SK-N-SH (cell line): ENCODE results near the gene COX7A1. TPM values are rescaled to one million over a fixed set of nuclear protein-coding genes. Genes with fewer than 3 reads are reported as not detected.

Experiments
- CTCF ChIA-PET: fragments of 300-600, 350-600 bp; formaldehyde crosslinking; extraction: SDS; loops from one replicate; lab custom pipeline; 2021; lab: Yijun Ruan, JAX
- POLR2A ChIA-PET: fragments of 350-600 bp; sonication (Branson Sonifier 250); formaldehyde crosslinking; extraction: SDS; loops from one replicate; lab custom pipeline; 2020; ENCODE audit warnings: antibody characterized with exemption, inconsistent platforms; lab: Yijun Ruan, JAX
- DNase-seq: peaks from one replicate; pipeline ENCODE4 v3.0.0; 2012
- H2AFZ ChIP-seq: fragments of 200-600 bp; sonication (generic); 2 replicates; pipeline ENCODE4 v1.8.1; 2016; ENCODE audit warnings: antibody characterized with exemption, mild to moderate bottlenecking, low read depth
- H3F3A ChIP-seq: fragments of 200-600 bp; sonication (generic); replicated peaks from 2 replicates; pipeline ENCODE3; 2016; ENCODE audit warnings: antibody characterized with exemption, mild to moderate bottlenecking; ENCODE audit not compliant: insufficient read depth
- H3K27ac ChIP-seq, 2 experiments: fragments of 200-500 bp in 1 of 2; fragments of 200-600 bp in 1 of 2; sonication (Bioruptor generic) in 1 of 2; sonication (generic), shearing (Covaris generic) in 1 of 2; 2 replicates each; pipeline versions ENCODE4 v1.5.1 to v1.6.1; 2014 to 2016; ENCODE audit warnings: low read depth in 2 of 2, inconsistent platforms in 1 of 2, low read length in 1 of 2, mild to moderate bottlenecking in 1 of 2, mixed read lengths in 1 of 2
- H3K27me3 ChIP-seq: fragments of 200-600 bp; sonication (generic), shearing (Covaris generic); 2 replicates; pipeline ENCODE4 v1.6.1; 2016; ENCODE audit warnings: mixed run types; ENCODE audit not compliant: insufficient read depth
- H3K36me3 ChIP-seq, 2 experiments: fragments of 200-500 bp in 1 of 2; fragments of 200-600 bp in 1 of 2; sonication (Bioruptor generic) in 1 of 2; sonication (generic) in 1 of 2; replicated peaks in 1 of 2; 2 replicates each; pipeline versions ENCODE3 to v1.5.1; 2014 to 2016; ENCODE audit warnings: low read length in 1 of 2, mild to moderate bottlenecking in 1 of 2; ENCODE audit not compliant: insufficient read depth in 2 of 2, control insufficient read depth in 1 of 2
- H3K4me1 ChIP-seq, 2 experiments: fragments of 200-500 bp in 1 of 2; fragments of 200-600 bp in 1 of 2; sonication (Bioruptor generic) in 1 of 2; sonication (generic), shearing (Covaris generic) in 1 of 2; 2 replicates each; pipeline versions ENCODE4 v1.5.1 to v1.6.1; 2014 to 2016; ENCODE audit warnings: low read depth in 1 of 2, low read length in 1 of 2, mixed run types in 1 of 2; ENCODE audit not compliant: insufficient read depth in 2 of 2, control insufficient read depth in 1 of 2
- H3K4me2 ChIP-seq: fragments of 200-600 bp; sonication (generic), shearing (Covaris generic); 2 replicates; pipeline ENCODE4 v1.6.1; 2017; ENCODE audit warnings: mixed run types
- H3K4me3 ChIP-seq, 2 experiments: fragments of 200-500 bp in 1 of 2; fragments of 200-600 bp in 1 of 2; sonication (Bioruptor generic) in 1 of 2; sonication (generic), shearing (Covaris generic) in 1 of 2; 2 replicates each; pipeline versions ENCODE4 v1.5.1 to v1.8.1; 2014 to 2016; ENCODE audit warnings: low read depth in 2 of 2, inconsistent platforms in 1 of 2, low read length in 1 of 2, mild to moderate bottlenecking in 1 of 2, mixed read lengths in 1 of 2, moderate library complexity in 1 of 2
- H3K79me2 ChIP-seq: fragments of 200-600 bp; sonication (generic); 2 replicates; pipeline ENCODE4 v1.8.1; 2017; ENCODE audit warnings: mild to moderate bottlenecking; ENCODE audit not compliant: insufficient read depth
- H3K9ac ChIP-seq: fragments of 200-600 bp; sonication (generic); 2 replicates; pipeline ENCODE4 v1.6.1; 2017; ENCODE audit warnings: mixed run types
- H3K9me2 ChIP-seq: fragments of 200-600 bp; sonication (generic); 2 replicates; pipeline ENCODE4 v1.6.1; 2017; ENCODE audit warnings: mixed run types
- H3K9me3 ChIP-seq: fragments of 200-600 bp; sonication (generic); 2 replicates; pipeline ENCODE4 v1.6.1; 2017; ENCODE audit warnings: mixed run types, mild to moderate bottlenecking, moderate library complexity
- H4K20me1 ChIP-seq: fragments of 200-600 bp; sonication (generic); 2 replicates; pipeline ENCODE4 v1.6.1; 2017; ENCODE audit warnings: mild to moderate bottlenecking, mixed run types; ENCODE audit not compliant: insufficient read depth
- CHD2 ChIP-seq: fragments of 150-350 bp; IDR thresholded peaks from 2 replicates; pipeline ENCODE4 v1.6.1; 2018; ENCODE audit warnings: low read length; ENCODE audit not compliant: partially characterized antibody
- FOXJ3 ChIP-seq: sonication (generic); formaldehyde crosslinking; IDR thresholded peaks from 2 replicates; pipeline ENCODE4 v1.5.1; 2020; ENCODE audit warnings: mild to moderate bottlenecking, missing genetic modification reagents
- JUND ChIP-seq: IDR thresholded peaks from 2 replicates; pipeline ENCODE4 v1.4.0; 2012
- MAX ChIP-seq: IDR thresholded peaks from 2 replicates; pipeline ENCODE4 v1.4.0; 2012; ENCODE audit warnings: low read depth
- NRF1 ChIP-seq: IDR thresholded peaks from 2 replicates; pipeline ENCODE4 v1.6.1; 2012; ENCODE audit warnings: low read depth, mild to moderate bottlenecking, low read length
- POLR2AphosphoS5 ChIP-seq: IDR thresholded peaks from 2 replicates; pipeline ENCODE4 v1.6.1; 2012; ENCODE audit warnings: low read depth, low read length
- REST ChIP-seq: IDR thresholded peaks from 2 replicates; pipeline ENCODE4 v1.6.1; 2012; ENCODE audit warnings: mild to moderate bottlenecking, low read depth, low read length, moderate library complexity
- RXRA ChIP-seq: IDR thresholded peaks from 2 replicates; pipeline ENCODE4 v1.4.0; 2012; ENCODE audit warnings: low read depth, mild to moderate bottlenecking, borderline replicate concordance
- TAF1 ChIP-seq: IDR thresholded peaks from 2 replicates; pipeline ENCODE4 v1.6.1; 2012; ENCODE audit warnings: low read depth, mild to moderate bottlenecking, low read length, moderate library complexity, borderline replicate concordance
- WGBS: methylation state at CpG from one replicate; pipeline ENCODE4 v1.1.6; 2017; ENCODE audit warnings: low lambda C conversion rate; 5-methylcytosine and 5-hydroxymethylcytosine counted together
- polyA plus RNA-seq, 3 experiments: library from polyadenylated mRNA; depleted of rRNA; stranded (reverse); fragments of >200 nt; gene quantifications; 2 replicates each; pipeline ENCODE4 v1.2.3, GENCODE V29; 2012
- TF ChIP-seq, protein P1 (sequence below): fragments of 150-350 bp; IDR thresholded peaks from 2 replicates; pipeline ENCODE4 v1.6.1; 2016; ENCODE audit warnings: mild to moderate bottlenecking, low read depth, low read length

Gene COX7A1
- polyA plus RNA-seq, 1 of the 3 experiments (the other 2 are of a cell fraction), result not detected

- TF ChIP-seq, protein P1, sequence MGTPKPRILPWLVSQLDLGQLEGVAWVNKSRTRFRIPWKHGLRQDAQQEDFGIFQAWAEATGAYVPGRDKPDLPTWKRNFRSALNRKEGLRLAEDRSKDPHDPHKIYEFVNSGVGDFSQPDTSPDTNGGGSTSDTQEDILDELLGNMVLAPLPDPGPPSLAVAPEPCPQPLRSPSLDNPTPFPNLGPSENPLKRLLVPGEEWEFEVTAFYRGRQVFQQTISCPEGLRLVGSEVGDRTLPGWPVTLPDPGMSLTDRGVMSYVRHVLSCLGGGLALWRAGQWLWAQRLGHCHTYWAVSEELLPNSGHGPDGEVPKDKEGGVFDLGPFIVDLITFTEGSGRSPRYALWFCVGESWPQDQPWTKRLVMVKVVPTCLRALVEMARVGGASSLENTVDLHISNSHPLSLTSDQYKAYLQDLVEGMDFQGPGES, result no peak
- no peak for TF ChIP-seq CHD2
- no peak for TF ChIP-seq POLR2AphosphoS5
- no peak for TF ChIP-seq NRF1
- TF ChIP-seq, all 33 proteins: peak for 0
Observed at GRCh38 chr19:36169084-36169760, 17.0 kb upstream of the COX7A1 start (continued).

DNA sequence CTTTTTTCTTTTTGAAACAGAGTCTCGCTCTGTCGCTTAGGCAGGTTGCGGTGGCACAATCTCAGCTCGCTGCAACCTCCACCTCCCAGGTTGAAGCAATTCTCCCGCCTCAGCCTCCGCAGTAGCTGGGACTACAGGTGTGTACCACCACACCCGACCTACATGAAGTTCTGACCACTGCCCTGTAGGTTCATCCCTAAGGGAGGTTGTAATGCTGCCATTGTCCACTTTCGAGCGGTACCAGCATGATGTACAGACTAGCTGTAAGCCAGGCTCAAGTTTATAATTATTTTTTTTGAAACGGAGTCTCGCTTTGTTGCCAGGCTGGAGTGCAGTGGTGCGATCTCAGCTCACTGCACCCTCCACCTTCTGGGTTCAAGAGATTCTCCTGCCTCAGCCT lies 11.6 kb upstream of the COX7A1 start:
- H3K27me3 ChIP-seq, result no peaks in the 10 kb centered on the region
- H3K9me2 ChIP-seq, result no peaks in the 10 kb centered on the region
- H3K4me2 ChIP-seq, result no peak overlapping the region
- peaks cover 0 to 4% of the 10 kb centered on the region in 2 experiments for H3K36me3 ChIP-seq
- H2AFZ ChIP-seq, result no peak overlapping the region
- no peaks in the 10 kb centered on the region for H3K79me2 ChIP-seq
- WGBS, result 98% methylated on average over 12 of the region's 12 CpGs
- ChIA-PET CTCF (no interaction called here), POLR2A (no interaction called here)
- DNase-seq, result no peak
- no peak overlapping the region for H3K4me3 ChIP-seq
- H3K9me3 ChIP-seq, result no peaks in the 10 kb centered on the region
- H3F3A ChIP-seq, result peaks cover 3% of the 10 kb centered on the region
- no peak for TF ChIP-seq FOXJ3
- no peak for TF ChIP-seq RXRA
- TF ChIP-seq TAF1, result no peak
- TF ChIP-seq JUND, result no peak
- TF ChIP-seq REST, result no peak
- TF ChIP-seq MAX, result no peak
- H3K27ac ChIP-seq, result no peak overlapping the region
- no peaks in the 10 kb centered on the region for H4K20me1 ChIP-seq
- no peaks in the 10 kb centered on the region for H3K4me1 ChIP-seq
- no peak overlapping the region for H3K9ac ChIP-seq
